ENCODE results near the gene BET1L.
"Not testable (repeated sequence)": the region's sequence is repeated elsewhere in the genome, so short reads cannot be mapped to it uniquely, and the experiment has no call there.

The BET1L gene

GRCh38 chr11:230431-230830 is 23.2 kb upstream of the BET1L start:
- DNase-seq (ENCODE audit: low read depth in 2 of 2, low spot score in 1 of 2): no peak

- no peak for DNase-seq (ENCODE audit: low read depth in 2 of 2, low spot score in 1 of 2)
Measured at GRCh38 chr11:227824-228379, 20.7 kb upstream of the BET1L start.

- DNase-seq (ENCODE audit: low read depth in 2 of 2, low spot score in 1 of 2): no peak
Measured at GRCh38 chr11:225734-226453, 18.7 kb upstream of the BET1L start.

GRCh38 chr11:224424-224823 is 17.2 kb upstream of the BET1L start:
- no peak for DNase-seq (ENCODE audit: low read depth in 2 of 2, low spot score in 1 of 2)

- DNase-seq (ENCODE audit: low read depth in 2 of 2, low spot score in 1 of 2): no peak
Measured at GRCh38 chr11:223884-224283, 16.7 kb upstream of the BET1L start.

GRCh38 chr11:223026-223789 is 16.0 kb upstream of the BET1L start:
- no peak for DNase-seq (ENCODE audit: low read depth in 2 of 2, low spot score in 1 of 2)

- no peak for DNase-seq (ENCODE audit: low read depth in 2 of 2, low spot score in 1 of 2)
Measured at GRCh38 chr11:221998-222789, 15.0 kb upstream of the BET1L start.

- DNase-seq (ENCODE audit: low read depth in 2 of 2, low spot score in 1 of 2): no peak
Measured at GRCh38 chr11:221539-221938, 14.3 kb upstream of the BET1L start.

GRCh38 chr11:220641-221215 is 13.5 kb upstream of the BET1L start:
- DNase-seq (ENCODE audit: low read depth in 2 of 2, low spot score in 1 of 2): not testable (repeated sequence)

GRCh38 chr11:218815-219593 is 11.8 kb upstream of the BET1L start:
- DNase-seq (ENCODE audit: low read depth in 2 of 2, low spot score in 1 of 2): no peak

GRCh38 chr11:217704-218103 is 10.5 kb upstream of the BET1L start:
- no peak for DNase-seq (ENCODE audit: low read depth in 2 of 2, low spot score in 1 of 2)

- no peak for DNase-seq (ENCODE audit: low read depth in 2 of 2, low spot score in 1 of 2)
Measured at GRCh38 chr11:216081-216974, 9.1 kb upstream of the BET1L start.

GRCh38 chr11:215581-216037 is 8.4 kb upstream of the BET1L start:
- no peak for DNase-seq (ENCODE audit: low read depth in 2 of 2, low spot score in 1 of 2)

GRCh38 chr11:214083-214482 is 6.9 kb upstream of the BET1L start:
- no peak for DNase-seq (ENCODE audit: low read depth in 2 of 2, low spot score in 1 of 2)

- DNase-seq (ENCODE audit: low read depth in 2 of 2, low spot score in 1 of 2): no peak
Measured at GRCh38 chr11:213111-213510, 5.9 kb upstream of the BET1L start.

GRCh38 chr11:212150-213100 is 5.2 kb upstream of the BET1L start:
- no peak for DNase-seq (ENCODE audit: low read depth in 2 of 2, low spot score in 1 of 2)

- DNase-seq (ENCODE audit: low read depth in 2 of 2, low spot score in 1 of 2): no peak
Measured at GRCh38 chr11:211741-212140, 4.5 kb upstream of the BET1L start.

- DNase-seq (ENCODE audit: low read depth in 2 of 2, low spot score in 1 of 2): no peak
Measured at GRCh38 chr11:211295-211694, 4.1 kb upstream of the BET1L start.

Measured in stimulated activated CD8-positive, alpha-beta memory T cell treated with anti-CD3 and anti-CD28 coated beads, Interleukin-4, amount 100 ng/mL, for 1 hour (primary cell).